NCI-H146 (cell line): ENCODE data around the gene VDR.
A peak's percentile ranks its signal among the peaks of the same experiment; 100 is the strongest.
"Not testable (repeated sequence)": the region's sequence is repeated elsewhere in the genome, so short reads cannot be mapped to it uniquely, and the experiment has no call there.

ENCODE experiments used
- DNase-seq: peaks from one replicate; lab custom pipeline; 2025; lab: John Stamatoyannopoulos, UW

Gene VDR

DNA sequence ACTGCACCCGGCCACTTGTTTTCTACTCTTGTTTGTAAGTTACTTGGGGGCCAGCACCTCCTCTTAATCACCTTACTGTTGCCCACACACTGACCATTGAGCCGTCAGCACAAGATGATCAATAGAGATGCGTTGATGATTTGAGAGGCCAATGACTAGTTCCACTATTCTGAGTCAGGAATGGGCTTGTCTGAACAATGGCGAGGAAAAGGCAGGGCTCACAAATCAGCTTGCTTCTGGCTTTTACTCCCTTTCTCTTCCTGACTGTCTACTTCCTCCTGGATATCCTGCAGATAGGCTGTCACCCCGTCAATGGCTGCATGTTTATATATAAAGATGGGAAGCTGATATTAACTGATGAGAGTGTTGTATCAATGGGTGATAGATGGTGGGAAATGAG lies 55.9 kb downstream of the VDR start:
- DNase-seq = no peak

DNA sequence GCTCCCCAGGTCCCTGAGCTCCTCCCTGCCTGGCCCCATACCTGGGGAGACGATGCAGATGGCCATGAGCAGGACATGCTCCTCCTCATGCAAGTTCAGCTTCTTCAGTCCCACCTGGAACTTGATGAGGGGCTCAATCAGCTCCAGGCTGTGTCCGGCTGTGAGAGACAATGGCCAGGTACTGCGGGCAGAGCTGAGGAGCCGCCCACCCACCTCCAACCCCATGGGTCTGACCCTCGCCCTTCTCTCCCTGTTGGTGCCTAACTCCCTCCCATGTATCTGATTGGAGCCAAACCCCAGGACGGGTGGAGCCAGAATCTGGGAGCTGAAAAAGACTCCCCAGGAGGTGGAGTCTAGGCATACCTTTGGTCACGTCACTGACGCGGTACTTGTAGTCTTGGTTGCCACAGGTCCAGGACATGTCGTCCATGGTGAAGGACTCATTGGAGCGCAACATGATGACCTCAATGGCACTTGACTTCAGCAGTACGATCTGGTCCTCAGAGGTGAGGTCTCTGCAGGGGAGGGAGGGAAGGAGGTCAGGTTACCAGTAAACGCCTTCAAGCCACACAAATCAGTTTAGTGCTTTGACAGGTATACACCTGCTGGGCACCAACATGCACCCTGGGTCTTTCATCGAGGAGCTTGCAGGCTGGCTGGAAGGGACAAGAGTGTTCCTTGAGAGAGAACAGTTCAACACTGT lies 58.3 kb downstream of the VDR start:
- DNase-seq = peak; percentile 32

DNA sequence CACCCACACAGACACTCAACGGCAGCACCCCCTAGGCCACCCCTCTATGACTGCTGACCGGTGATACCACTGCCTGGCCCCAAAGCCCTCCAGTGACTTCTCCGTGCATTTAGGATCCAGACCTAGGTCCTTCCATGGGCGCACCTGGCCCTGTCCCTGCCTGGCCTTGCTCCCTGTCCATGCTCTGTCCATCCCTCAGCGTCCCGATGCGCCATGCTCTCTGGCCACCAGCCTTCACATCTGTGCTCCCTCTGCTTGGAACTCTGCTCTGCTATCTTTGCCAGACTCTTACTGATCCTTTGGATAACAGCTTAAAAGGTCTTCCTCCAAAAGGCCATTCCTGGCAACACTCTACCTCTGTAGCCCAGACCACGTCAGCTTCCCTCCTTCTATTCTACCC lies 59.7 kb downstream of the VDR start:
- DNase-seq = no peak

DNA sequence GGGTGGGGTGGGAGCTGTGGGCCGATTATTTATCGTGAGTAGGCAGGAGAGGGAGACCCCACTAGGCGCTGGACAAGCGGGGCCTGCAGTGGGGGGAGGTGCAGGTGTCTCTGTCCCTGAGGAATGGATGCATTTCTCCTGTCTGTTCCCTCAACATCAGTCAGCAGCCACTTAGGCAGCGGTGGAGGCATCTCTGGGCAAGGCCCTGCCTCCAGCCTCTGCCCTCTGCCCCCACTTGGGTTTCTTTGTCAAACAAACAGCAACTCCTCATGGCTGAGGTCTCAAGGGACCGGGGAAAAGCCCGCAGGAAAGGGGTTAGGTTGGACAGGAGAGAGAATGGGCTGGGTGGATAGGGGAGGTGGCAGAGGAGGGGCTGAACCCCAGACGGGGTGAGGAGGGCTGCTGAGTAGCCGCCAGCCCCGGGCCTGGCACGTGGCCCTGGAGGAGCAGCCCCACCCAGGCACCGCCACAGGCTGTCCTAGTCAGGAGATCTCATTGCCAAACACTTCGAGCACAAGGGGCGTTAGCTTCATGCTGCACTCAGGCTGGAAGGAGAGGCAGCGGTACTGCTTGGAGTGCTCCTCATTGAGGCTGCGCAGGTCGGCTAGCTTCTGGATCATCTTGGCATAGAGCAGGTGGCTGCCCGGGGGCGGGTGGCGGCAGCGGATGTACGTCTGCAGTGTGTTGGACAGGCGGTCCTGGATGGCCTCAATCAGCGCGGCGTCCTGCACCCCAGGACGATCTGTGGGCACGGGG lies 60.4 kb downstream of the VDR start:
- DNase-seq = no peak

DNA sequence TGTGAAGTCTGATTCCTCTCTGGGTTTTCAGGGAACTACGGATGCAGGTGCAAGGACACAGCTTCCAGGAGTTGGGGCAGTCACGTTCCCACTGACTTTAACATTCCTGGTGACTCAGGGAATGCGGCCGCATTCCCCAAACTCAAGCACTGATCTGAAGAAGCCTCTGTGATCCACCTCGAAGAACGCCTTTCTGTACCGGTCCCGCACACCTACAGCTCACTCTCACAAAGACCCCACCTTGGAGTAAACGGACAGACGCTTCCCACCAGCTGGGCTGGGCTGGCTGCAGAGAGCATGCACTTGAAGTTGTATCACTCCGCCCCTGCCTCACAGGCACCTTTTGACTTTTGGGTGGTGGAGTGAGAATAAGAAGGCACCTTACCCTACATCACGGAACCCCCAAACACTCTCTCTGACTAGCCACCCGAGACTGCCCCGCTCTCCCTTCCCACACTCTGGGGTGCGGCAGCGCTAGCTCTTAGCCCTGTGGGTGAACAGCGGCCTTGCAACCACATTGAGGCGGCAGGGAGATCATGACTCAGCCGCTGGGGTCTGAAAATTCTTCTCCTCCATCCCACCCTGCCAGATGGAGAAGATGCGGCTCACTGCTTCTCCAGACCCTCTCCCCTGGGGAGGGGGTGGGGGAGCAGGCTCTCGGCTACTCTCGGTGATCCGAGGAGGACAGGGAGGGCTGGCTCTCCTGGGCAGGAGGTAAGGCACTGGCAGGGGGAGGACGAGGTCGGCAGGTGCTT lies 61.4 kb downstream of the VDR start:
- DNase-seq = no peak

DNA sequence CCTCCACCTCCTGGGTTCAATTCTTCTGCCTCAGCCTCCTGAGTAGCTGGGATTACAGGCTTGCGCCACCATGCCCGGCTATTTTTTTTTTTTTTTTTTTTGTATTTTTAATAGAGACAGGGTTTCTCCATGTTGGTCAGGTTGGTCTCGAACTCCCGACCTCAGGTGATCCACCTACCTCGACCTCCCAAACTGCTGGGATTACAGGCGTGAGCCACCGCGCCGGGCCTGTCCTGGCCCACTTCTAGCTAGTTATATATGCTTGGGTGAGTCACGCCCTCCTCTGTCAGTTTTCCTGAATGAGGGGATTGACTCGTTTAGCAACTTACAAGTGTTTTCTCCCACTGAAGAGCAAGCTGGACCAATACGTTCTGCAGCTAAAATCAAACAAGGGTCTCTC lies 62.3 kb downstream of the VDR start:
- not testable (repeated sequence) for DNase-seq

DNA sequence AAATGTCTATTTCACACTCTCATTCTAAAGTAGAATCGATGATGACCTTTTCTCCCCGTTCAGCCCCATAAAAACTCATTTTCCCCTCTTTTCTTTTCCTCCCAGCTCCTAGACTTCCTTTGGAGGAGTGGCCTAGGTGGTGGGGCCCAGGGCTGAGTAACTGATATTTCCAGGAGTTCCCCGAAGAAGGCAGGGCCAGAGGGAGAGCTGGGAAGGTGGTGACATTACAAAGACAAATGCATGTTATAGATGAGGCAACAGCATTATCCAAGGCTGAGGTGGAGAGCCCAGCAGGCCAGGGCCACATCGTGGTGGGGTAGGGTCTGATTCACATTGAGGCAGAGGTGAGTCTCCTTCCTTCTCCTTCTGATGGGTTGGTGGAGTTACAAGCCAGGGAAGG lies 62.9 kb downstream of the VDR start:
- no peak for DNase-seq

DNA sequence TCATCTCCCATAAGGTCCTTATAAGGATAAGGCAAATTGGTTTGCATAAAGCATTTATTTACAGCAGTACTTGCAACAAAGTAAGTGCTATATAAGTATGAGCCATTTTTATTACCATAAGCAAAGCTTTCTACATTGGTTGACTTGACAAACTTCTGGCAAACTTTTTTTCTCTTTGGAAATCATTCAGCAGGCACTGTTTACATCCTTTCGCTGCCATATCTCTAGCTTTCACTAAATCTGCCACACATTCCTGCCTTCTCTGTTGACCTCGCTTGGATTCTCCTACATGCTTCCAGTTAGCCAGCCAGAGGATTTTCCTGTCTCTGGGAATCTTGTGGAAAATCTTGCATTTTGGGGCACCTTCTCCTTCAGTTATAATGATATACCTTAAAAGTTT lies 63.3 kb downstream of the VDR start:
- DNase-seq = no peak

DNA sequence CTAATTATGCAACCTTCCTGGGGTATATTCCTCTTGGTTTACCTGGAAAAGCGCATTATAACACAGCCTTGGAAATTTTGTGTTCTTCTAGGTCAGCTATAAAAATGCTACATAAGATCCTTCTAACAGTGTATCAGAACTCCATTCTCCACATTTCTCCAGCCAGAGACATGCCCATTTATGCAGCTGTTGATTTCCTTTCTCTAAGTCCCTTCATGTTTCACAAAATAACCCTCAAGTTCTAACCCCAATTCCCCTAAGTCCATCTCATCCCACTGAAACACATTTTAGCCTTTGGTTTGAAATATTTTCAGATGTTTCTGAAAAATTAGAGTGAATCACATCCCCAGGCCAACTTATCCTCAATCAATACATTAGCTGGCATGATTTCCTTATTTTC lies 64.2 kb downstream of the VDR start:
- no peak for DNase-seq

DNA sequence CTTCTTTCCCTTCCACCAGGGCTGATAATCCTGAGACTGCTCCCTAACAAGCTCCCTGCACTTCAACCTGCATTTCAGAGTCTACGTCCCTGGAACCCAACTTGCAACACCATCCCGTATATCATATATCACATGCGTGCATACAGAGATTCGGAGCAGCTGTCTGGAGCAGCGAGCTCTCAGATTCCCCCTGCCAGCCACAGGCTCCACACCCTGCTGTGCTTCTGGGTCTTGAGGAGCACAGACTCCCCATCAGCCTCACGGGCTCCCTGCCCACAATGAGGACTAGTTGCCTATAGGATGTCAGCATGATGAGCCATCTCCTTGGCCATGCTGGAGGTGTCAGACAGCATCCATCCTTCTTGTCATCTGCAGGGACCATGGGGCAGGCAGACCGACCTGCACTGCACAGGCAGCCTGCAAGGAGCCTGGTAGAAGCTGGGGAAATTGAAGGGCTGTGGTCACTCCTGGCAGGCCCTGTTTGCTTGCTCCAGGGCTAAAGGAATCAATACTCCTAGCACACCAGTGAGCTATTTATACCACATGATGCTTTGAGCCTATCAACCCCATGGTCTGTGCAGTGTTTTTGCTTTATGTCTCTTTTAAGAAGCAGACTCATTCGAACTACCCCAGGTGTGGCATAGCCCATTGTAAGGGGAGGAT lies 65.4 kb downstream of the VDR start:
- no peak for DNase-seq

DNA sequence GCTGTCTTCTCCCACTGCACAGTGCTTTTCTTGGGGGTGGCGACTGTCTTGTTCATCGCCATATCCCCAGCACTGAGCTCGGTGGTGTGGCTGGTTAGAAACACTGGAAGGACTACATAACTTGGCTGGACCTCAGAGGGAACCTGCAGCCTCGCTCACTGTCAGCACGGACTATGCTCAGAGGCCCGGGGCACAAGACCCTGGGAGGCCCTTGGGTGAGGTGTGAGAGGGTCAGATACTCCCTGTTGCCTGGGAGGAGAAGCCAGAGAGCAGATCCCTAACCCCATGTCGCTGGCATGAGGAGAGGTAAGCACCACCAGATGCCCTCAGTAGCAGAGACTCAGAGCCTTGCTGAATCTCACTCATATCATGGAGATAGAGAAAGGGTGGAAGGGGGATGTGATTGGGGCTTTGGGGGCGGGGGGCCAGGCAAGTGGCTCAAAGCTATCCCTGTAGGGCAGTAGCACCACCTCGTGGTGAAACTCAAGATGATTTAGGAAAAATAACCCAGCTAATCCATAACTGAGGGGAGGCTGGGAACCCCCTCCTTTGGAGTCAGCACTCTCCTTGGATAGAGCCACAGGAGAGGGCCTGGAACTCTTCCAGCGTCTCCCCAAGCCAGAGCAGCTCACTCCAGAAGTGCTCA lies 66.4 kb downstream of the VDR start:
- peak; percentile 41 for DNase-seq

DNA sequence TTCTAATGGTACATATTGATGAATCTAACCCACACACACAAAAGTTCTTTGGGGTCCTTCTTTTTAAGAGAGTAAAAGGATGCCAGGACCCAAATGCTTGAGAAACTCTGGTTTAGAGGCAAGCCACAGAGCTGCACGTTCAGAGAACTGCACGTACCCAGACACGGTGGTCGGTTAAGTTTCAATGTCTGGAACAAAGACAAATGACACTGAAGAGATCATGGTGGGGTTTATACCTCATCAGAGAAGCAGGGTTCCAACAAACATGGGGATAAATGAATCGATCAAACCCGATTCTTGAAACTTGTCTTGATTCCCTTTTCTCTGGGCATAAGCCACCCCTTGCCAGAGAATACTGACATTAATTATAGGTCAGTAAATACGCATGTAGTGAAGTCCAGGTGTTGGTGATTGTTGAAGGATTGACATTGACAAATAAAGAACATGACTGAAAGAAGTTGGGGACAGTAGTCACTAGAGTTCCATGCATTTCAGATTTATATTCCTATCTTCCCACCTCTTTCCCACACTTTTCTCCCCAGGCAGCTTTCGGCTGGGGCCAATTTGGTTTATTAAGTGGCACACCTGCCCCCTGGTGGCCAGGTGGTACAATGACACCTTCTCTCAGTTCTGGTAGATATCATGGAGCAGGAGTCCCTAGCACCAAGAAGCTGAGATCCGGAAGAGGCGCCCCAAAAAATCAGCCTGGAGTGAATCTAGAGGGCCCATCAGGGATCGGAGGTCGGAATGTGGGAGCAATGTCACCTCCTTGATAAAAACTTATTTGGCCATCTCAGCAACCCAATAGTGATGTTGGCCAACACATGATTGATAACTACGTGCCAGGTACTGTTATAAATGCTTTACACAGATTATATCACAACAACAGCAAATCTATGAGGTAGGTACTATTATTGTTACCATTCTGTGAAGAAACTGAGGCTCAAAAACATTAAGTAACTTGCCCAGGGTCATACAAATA lies 67.3 kb downstream of the VDR start:
- DNase-seq = peak; percentile 82

DNA sequence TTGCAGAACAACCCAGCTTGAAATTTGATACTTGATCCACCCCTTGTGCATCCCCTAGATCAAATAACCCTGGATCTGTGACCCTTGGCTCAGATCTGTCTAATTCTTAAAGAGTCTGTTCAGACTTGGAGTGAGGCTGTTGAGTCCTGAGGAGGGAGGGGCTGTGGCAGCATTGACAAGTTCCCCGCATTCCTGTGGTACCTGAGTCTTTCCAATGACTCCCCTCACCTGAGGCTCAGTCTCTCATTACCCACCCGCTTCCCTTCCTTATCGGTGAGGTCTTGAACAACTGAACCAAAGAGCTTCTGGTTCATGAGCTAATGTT lies 69.0 kb downstream of the VDR start:
- DNase-seq = no peak

DNA sequence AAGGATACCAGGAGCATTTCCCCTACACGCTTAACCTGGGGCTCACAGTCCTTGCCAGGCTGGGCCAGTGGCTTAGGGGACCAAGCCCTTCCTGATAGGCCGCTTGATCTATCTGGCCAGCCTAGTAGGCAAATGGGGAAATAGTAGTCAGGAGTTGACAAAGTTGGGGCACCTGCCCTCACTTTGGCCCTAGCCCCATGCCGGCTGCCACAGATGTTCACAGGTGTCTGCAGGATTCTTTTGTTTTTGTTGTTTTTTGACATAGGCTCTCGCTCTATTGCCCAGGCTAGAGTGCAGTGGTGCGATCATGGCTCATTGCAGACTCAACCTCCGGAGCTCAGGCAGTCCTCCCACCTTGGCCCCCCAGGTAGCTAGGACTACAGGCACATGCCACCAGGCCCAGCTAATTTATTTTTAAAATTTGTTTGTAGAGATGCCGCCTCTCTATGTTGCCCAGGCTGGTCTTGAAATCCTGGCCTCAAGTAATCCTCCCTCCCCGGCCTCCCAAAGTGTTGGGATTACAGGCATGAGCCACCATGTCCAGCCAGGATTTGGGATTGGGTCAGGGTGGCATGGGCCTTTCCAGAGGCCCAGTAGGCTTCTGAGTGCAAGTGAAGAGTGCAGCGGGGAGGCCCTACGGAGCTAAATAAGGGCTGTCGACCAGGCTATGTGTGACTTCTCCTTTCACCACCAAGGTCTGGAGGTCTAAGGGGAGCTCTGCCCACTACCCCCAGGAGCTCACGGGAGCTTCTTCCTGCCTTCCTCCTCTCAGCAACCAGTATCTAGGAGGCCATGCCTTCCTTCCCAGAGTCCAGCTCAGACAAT lies 69.6 kb downstream of the VDR start:
- DNase-seq = no peak

DNA sequence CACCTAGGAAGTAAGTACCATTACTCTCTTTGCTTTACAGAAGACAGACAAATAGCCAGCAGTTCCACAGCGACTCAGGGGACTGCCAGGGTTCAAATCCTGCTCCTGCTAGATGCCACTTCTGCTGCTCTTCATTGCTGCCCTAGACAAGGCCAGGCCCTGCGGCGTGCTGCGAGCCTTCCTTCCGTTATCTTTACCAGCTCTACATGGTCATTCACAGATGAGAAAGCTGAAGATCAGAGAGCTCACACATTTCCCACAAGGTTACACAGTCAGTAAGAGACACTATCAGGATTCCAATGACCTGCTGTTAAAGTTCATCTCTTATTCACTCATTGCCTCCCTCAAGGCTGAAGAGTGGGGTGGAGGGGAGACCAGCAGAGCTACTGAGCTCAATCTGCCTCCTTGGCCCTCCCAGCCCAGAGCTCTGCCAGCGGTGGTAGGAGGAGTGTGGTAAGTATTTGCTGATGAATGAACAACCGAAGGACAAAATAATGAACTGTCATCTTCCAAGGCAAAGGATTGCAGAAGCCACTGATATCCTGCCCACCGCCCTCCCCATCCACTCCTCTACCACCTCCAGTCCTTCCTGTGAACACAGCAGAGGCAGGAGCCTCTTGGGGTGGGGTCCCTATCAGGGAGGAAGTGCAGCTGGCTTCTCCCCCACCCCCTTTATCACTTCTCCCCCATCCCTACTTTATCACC lies 70.4 kb downstream of the VDR start:
- DNase-seq = no peak

DNA sequence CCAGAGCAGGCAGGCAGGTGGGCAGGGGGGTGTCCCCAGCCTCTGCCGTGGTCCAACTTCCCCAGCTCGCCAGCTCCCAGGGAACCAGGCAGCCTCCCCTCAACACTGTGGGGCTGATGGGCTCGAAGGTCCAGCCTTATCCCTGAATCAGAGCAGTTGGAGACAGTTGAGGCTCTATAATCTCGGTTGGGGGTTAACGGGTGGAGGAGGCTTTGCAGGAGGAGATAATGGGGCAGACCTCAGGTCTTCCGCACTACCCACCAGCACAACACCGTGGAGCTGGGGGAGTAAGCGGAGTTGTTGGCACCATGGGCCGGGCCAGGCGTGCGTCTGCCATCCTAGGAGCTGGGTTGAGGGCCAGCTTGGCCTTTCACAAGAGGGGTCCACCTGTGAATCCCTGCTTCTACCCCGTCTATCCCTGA lies 71.2 kb downstream of the VDR start:
- DNase-seq = no peak

DNA sequence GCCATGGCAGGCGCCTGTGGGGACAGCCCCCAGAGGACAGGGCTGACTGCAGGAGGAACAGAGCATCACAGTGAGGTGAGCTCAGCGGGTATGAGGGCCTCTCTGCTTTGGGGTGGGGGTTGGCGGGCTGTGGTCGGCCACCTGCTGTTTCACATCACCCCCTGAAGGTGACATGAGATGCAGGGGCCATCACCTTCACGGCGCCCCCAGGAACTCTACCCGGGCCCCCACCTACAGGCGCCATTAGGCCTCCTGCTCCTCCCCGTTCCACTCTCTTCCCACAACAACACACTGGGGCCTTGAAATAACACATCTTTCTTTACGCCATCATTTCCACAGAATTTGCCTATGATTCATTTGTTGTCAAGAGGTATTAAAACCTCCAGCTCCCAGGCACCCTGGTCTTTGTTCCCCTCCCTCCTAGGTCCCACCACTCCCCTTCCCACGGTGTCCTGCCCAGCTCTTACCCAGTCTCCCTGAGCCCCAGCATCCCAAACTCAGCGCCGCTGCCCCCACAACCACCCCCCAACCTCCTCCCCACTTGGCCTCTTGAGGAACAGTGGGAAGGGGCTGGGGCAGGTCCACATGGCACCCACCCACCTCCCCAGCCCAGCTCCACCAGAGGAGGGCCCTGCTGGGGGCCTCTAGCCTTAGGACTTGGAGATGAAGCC lies 72.4 kb downstream of the VDR start:
- DNase-seq = no peak

DNA sequence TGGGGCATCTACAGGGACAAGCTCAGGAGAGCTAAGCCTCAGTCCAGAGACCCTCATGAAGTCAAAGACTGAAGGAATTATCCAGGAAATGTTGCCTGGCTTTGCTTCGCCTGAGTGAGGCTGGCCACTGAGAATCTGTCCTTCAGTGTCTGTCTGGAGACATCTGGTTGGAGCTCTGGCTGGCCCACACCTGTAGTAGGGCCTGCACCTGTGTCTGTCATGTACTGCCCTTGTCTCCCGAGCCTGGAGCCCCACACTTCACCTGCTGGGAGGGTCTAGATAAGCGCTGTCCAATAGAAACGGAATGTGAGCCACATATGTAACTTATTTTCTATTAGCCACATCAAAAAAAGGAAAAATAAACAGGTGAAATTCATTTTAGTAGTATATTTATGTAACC lies 75.2 kb downstream of the VDR start:
- DNase-seq = no peak

DNA sequence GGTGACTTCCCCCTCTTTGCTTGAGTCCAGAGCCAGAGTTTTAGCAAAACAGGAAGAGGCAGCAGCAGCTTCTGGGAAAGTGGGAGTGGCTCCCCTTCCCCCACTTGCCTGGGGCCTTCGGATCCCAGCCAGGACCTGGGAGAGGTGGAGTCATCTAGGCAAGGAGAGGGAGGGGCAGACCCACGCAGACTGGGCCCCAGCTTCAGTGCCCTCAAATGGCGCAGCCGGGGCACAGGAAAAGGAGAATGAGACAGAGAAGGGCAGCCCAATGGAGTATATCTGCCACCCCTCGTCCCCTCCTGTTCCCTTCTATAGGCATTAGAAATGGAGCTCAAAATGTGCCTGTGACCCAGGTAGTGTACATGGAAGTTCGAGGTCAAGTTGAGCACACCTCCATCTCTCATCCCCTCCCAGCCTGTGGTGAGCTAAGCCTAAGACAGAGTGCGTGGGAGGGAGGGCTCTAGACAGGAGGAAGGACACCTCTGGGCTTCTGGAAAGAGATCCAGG lies 75.8 kb downstream of the VDR start:
- no peak for DNase-seq
